ENCODE data around the gene MED31.

The MED31 gene

DNA sequence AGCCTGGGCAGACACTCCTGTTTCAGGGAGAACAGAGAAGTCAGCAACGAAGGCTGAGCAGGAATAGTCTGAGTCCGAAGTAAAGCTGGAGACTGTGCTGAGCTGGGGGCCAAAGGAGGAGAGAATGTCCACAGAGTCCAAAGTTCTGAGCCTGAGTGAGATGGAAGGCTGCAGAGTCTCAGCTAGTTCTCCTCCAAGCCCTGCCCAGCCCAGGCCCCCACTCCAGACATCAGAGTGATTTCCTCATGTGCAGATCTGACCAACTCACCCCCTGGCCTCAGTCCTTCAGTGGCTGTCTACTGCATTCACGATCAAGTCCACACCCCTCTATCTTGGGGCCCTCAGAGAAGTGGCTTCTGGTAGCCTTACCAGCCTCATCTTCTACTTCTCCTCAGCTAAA, 40.1 kb upstream of the MED31 start:
- no peak overlapping the region for H3K4me3 ChIP-seq (ENCODE audit: low read depth, low read length)
- TF ChIP-seq, protein P1, sequence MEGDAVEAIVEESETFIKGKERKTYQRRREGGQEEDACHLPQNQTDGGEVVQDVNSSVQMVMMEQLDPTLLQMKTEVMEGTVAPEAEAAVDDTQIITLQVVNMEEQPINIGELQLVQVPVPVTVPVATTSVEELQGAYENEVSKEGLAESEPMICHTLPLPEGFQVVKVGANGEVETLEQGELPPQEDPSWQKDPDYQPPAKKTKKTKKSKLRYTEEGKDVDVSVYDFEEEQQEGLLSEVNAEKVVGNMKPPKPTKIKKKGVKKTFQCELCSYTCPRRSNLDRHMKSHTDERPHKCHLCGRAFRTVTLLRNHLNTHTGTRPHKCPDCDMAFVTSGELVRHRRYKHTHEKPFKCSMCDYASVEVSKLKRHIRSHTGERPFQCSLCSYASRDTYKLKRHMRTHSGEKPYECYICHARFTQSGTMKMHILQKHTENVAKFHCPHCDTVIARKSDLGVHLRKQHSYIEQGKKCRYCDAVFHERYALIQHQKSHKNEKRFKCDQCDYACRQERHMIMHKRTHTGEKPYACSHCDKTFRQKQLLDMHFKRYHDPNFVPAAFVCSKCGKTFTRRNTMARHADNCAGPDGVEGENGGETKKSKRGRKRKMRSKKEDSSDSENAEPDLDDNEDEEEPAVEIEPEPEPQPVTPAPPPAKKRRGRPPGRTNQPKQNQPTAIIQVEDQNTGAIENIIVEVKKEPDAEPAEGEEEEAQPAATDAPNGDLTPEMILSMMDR (IDR thresholded peaks at IDR 0.05; ENCODE audit: low read depth, low read length) = no peak

DNA sequence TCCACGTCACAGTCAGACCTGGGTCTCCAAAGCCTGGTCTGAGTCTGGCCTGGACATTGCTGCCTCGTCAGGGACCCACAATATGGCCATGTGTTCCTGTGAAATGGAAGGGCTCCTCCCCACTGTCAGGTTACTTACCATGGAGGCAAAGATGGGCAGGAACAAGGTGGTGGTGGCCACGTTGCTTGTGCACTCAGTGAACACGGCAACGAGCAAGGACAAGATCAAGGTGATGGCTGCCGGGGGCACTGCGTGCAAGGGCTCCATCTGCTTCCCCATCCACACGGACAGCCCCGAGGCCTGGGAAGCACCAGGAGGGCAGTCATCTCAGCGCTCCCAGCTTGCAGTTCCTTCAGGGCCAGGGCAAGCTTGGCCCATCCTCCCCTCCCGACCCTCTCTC, 39.2 kb upstream of the MED31 start:
- TF ChIP-seq, protein P1 (IDR thresholded peaks at IDR 0.05; ENCODE audit: low read depth, low read length) = no peak
- no peak overlapping the region for H3K4me3 ChIP-seq (ENCODE audit: low read depth, low read length)

DNA sequence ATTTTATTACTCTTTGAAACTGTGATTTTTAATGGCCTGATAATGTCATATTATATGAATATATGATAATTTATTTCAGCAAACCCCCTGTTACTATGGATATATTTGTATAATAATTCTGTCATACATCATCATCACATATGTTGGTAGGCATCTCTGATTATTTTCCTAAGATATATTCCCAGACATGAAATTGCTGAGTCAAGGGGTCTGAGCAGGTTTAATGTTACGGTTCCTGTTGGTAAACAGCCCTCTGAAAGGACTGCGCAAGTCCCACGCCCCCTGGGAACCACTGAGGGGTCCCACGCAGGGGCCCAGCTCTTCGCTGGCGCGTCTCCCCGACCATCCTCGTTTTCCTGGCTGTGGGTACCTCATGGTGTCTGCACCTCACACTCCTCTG, 37.5 kb upstream of the MED31 start:
- H3K4me3 ChIP-seq (ENCODE audit: low read depth, low read length) = no peak overlapping the region
- TF ChIP-seq, protein P1 (IDR thresholded peaks at IDR 0.05; ENCODE audit: low read depth, low read length) = no peak

DNA sequence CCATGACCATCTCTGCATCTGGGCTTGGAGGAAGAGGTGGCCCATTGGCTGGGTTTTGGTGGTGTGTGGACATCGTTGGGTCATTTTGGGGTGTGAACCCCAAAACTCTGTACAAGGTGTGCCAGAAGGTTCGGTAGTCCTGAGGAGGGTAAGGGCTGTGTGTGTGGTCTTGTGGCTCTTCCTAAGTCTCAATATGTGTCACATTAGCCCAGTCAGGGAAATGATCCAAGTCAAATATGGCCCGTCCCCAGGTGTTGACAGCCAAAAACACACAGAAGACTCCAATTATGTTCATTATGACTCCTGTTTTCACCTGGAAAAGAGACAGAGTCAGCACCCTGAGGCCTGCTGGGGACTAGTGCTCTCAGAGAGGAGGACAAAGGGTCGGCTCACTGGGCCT, 34.6 kb upstream of the MED31 start:
- no peak overlapping the region for H3K4me3 ChIP-seq (ENCODE audit: low read depth, low read length)
- TF ChIP-seq, protein P1 (IDR thresholded peaks at IDR 0.05; ENCODE audit: low read depth, low read length) = no peak

DNA sequence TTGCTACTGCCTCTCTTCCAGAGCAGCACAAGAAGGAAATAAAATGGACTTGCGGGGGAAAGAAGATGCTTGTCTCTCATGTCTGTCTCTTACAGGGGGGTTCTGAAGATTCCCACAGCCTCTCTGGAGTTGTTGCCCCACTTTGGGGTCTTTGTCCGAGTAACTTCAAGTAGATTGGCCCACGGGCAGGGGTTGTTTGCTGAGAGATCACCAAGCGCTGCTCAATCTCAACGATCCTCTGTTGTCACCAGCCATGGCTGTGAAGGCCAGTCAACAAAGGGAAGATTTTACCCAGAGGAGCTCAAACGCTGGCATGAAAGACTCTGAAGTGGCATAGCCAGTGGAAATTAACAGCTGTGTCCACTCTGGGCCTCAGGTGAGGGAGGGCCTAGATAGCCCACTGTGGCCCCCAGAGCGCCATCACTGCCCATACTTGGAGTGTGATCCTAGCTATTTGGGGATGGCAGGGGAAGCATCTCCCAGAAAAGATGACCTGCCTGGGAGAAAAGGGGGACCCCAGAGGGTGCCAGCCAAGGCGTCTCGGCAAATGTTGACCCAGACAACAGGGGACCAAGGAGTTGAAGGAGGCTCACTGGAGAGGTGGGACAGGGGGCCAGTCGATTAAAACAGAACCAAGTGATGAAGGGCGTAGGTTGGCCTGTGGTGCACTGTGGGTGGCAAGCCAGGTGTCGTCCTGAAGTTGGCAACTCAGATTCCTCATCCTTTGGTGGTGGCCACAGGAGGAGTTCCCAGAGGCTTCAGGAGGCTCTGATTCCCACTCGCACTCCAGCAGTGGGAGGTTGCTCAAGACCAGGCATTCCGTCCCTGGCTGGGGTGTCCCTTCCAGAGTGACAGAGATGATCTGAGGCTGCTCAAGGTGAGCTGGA, 33.7 kb upstream of the MED31 start:
- no peak overlapping the region for H3K4me3 ChIP-seq (ENCODE audit: low read depth, low read length)
- TF ChIP-seq, protein P1 (IDR thresholded peaks at IDR 0.05; ENCODE audit: low read depth, low read length) = no peak

DNA sequence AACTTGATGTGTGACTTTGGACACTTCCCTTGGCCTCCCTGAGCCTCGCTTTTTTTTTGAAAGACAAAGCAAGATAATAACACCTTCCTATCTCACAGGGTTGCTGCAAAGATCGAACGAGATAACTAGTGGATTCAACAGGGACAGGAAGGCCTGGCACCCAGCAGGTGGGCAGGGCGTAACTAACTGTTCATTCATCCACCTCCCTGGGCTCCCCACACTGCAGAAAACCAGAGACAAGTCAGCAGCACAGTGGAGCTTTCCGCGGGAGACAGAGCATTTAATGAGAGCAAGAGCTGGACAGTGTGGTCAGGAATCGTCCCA, 33.0 kb upstream of the MED31 start:
- H3K4me3 ChIP-seq (ENCODE audit: low read depth, low read length) = no peak overlapping the region
- TF ChIP-seq, protein P1 (IDR thresholded peaks at IDR 0.05; ENCODE audit: low read depth, low read length) = no peak

DNA sequence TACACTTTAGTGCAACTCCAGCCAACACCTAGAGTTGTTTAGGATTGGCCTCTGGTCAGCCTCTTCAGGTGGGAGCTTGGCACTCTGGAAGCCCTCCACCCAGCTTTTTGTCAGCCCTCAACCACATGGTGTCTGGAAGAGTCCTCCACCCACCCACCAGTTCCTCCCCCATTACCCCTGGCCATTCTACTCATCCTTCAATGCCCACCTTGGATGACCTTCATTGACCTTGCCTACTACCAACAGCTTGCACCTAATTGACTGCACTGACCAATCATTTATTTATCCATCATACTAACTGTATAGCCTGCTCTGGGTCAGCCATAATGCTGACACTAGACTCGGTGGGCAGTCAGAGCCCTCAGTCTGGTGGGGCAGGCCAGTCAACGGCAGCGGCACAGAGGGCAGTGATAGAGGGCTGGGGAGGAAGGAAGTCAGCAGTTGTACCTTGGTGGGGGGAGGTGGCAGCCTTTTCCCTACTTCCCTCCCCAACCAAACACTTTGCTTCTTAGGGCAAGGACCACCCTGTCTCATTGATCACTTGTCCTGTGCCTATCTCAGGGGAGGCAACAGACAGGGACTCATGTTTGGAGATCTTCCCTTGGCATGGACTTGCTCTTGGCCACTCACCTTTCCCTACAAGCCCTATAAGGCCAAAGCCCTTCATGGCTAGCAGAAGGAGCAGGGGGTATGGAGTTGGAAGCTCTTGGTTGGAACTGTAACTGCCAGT, 32.5 kb upstream of the MED31 start:
- TF ChIP-seq, protein P1 (IDR thresholded peaks at IDR 0.05; ENCODE audit: low read depth, low read length) = no peak
- no peak overlapping the region for H3K4me3 ChIP-seq (ENCODE audit: low read depth, low read length)

All from WI38 (cell line).